Hepatic stellate cell (primary cell): Measurements from ENCODE around the gene KCTD17.
A peak's percentile ranks its signal among the peaks of the same experiment; 100 is the strongest.

Experiments
- DNase-seq: peaks from one replicate; pipeline ENCODE4 v3.0.0; 2011; ENCODE audit warnings: low spot score

Gene KCTD17

DNA sequence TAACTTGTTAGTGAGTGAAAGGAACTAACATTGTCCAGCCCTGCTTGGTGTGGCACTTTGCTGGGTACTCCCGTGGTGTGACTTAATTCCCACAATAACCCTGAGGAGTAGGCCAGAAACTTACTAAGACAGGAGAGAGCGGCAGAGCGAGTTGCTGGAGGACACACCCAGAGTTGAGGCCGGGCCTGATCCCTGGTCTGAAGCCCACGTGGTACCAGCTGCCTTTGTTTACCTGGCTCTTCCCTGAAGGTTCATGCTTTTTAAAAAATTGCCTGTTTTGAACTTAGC lies 31.4 kb upstream of the KCTD17 start:
- DNase-seq: peak; percentile 47

DNA sequence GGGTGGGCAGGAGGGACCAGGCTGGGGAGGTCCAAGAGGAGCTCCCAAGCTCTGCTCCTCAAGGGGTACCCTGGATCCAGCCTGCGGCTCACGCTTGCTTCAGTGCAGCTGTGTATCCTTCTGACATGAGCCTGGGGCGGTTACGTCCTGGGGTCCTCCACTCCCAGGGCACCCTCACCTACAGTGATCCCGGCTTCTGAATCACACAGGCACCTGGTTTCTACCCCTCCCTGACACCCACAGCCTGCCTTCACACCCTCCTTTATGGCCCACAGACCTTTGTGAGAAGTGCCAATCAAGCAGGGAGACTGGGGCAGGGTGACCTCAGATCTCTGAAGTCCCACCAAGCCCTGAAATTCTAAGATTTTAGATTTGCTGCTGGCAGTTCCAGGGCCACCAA lies 30.5 kb upstream of the KCTD17 start:
- DNase-seq: no peak

DNA sequence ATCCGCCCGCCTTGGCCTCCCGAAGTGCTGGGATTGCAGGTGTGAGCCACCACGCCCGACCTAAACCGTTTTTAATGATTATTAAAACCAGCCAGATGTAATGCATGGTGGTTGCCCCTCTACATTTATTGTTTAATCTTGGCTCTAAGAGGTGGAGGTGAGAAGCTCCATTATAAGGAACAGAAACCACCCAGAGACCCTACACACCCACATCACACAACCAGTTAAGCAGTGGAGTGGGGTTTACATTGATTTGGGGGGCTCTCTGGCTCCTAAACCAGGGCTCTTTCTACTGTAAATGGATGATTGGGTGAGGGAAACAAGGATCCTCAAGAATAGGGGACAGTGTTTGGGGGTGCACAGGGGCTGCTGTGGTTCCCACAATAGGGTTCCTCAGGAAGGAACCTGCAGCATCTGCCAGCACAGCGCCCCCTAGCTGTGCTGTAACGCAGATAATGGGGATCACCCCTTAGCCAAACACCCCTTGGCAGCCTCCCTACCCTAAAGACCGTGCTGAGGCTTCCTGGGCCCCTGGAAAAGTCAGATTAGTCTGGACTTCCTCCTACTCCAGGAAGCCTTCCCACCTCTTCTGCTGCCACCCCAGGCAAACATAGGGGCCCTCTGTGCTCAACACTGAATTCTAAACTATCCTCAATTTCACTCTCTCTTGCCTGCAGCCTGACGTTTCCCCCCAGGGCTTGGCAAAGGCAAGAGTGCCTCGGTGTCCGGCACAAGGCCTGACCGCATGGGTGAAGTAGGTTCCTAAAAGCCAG lies 29.6 kb upstream of the KCTD17 start:
- peak; percentile 49 for DNase-seq

DNA sequence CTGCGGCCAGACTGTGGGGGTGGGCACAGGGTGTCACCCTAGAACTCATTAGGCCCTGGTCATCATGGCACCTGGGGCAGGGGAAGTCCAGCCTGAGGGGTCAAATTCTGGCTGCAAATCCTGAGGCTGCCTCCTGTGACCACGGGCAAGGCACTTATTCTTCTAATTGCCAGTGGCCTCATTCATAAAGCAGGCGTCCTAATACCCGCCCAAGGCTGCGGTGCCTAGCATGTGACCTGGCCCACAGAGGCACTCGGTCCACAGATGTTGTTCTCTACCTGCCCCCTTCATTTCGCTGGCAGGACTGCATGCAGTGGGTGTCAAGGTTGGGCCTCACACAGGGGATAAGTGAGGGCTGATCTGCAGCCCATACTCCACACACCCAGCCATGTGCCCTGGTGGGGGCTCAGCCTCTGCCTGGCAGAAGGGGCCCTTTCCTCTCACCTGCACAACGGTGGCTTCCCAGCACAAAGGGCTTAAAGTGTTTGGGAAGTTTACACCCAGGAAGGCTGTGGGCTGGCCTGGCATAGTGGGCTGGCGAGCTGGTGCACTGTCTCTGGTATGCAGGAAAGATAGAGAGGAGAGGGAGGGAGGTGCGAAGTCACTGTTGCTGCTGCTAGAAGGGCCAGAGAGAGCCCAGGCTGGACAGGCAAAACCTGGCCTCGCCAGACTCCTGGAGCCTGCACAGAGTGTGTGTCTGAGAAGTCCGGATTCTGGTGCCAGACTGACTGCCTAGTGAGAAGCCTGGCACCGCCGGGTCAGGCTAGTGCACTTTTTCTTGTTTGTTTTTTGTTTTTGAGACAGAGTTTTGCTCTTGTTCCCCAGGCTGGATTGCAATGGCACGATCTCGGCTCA lies 28.8 kb upstream of the KCTD17 start:
- DNase-seq: no peak

DNA sequence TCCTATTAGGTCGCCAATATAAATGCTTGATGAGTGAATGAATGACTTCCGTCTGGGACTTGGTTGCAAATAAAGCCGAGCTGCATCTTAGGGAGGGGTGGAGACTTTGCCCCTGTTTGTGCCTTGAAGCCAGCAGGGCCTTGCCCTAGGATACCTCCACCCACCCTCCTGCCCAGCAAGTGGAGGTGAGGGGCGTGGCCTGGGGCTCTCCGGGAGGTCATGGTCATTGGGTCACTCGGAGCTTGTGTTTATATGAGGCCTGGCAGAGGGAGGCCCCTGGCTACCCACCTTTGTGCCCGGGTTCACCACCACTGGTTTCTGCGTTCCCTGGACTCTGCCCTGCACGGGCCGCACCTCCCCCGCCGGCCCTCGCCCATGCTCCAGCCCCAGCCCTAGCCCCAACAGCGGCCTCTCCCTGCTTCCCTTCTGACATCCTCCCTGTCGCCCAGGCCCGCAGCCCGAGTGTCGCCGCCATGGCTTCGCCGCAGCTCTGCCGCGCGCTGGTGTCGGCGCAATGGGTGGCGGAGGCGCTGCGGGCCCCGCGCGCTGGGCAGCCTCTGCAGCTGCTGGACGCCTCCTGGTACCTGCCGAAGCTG lies 27.7 kb upstream of the KCTD17 start:
- DNase-seq: no peak

DNA sequence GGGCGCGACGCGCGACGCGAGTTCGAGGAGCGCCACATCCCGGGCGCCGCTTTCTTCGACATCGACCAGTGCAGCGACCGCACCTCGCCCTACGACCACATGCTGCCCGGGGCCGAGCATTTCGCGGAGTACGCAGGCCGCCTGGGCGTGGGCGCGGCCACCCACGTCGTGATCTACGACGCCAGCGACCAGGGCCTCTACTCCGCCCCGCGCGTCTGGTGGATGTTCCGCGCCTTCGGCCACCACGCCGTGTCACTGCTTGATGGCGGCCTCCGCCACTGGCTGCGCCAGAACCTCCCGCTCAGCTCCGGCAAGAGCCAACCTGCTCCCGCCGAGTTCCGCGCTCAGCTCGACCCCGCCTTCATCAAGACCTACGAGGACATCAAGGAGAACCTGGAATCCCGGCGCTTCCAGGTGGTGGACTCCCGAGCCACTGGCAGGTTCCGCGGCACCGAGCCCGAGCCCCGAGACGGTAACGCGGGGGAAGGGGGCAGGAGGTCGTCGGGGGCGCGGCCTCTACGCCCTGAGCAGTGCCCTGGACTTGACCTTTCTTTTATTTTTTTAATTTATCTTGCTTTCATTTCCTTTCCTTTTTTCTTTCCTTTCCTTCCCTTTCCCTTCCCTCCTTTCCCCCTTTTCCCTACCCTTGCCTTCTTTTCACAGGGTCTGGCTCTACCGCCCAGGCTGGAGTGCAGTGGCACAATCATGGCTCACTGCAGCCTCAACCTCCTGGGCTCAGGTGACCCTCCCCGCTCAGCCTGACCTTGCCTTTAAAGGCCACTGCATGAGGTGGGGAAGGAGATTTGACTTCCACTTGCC lies 27.0 kb upstream of the KCTD17 start:
- DNase-seq: no peak

DNA sequence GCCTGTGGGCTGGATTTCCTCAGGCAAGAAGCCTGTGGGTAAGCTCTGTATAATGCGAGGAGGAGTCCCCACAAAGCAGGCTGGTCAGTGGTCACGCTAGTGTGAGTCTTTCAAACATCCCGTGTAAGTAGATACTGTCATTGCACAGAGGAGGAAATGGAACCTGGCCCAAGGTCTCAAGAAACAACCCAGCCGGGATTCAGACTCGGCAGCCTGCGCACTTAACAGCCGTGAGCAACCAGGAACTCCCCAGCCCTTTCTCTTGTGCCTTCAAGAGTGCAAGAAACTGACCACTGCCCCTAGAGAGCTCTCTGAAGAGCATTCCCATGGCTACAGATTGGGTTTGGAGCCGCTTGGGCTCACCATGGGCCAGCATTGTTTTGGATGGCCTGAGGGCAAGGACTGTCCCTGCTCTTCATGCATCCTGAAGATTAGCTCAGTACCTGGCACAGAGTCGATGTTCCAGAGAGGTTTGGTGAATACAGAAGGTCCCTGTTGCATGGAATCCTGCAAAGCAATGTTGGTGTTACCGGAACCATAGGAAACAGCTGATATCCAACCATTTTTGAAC lies 26.0 kb upstream of the KCTD17 start:
- DNase-seq: no peak

DNA sequence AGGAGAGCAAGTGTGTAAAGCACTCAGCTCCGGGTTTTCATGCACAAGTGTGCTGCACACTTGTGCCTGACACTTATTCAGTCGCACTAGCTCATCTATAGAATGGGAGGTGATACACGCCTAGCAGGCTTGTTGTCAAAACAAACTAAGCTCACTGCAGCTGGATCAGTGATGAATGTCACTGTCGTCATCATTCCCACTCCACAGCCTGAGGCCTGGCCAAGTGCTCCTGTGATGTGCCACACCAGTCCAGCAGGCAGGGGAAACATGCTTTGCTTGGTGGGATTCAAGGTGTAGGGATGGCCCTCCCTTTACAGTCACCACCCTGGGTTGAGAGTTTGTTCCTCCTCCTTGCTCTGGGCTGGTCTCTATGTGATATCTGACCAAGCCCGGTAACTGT lies 25.2 kb upstream of the KCTD17 start:
- no peak for DNase-seq

DNA sequence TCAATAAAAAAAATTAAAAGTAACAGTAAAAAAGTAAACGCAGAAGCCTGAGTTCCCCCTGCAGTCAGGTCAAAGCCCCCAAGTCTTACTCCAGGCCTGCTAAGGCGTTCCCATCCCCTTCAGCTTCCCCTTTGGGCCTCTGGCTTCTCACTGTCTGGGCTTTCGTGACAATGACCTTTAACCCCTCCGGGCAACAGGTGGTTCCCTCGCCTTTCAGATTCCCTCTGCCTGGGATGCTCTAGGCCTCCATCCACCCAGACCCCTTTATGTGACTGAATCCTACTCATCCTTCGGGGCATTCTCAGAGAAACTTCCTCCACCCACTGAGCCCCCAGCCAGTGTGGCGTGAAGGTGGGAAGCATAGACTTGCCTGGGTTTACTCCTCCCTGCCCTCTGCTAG lies 24.0 kb upstream of the KCTD17 start:
- no peak for DNase-seq

DNA sequence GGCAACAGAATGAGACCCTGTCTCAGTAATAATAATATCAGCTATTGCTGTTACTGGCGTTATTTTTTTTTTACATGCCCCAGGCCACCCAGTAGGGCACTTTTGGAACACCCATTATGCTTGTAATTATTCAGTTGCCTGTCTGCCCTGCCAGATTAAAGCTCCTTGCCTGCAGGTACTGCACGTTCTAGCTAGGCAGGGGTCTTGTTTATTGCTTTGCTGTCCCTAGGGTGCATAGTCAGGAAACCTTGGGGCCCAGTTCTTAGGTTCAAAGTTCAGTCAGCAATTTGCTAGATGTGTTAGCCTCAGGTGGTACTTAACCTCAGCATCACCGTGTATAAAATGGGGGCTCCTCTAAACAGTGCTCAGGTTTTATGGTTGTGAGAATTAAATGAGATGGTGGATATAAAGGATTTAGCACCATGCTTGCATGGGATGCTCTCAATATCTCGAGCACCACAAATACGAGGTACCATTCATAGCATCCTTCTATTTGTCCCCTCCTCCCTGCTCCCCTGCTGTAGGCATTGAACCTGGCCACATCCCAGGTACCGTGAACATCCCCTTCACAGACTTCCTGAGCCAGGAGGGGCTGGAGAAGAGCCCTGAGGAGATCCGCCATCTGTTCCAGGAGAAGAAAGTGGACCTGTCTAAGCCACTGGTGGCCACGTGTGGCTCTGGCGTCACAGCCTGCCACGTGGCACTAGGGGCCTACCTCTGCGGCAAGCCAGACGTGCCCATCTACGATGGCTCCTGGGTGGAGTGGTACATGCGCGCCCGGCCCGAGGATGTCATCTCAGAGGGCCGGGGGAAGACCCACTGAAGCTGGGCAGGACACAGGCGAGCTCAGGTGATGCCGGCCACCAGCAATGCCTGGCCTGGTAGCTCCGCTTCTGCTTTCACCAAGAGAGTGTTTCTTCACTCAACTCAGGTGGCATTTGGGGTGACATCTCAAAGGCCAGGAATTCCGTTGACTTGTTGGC lies 22.6 kb upstream of the KCTD17 start:
- DNase-seq: no peak

DNA sequence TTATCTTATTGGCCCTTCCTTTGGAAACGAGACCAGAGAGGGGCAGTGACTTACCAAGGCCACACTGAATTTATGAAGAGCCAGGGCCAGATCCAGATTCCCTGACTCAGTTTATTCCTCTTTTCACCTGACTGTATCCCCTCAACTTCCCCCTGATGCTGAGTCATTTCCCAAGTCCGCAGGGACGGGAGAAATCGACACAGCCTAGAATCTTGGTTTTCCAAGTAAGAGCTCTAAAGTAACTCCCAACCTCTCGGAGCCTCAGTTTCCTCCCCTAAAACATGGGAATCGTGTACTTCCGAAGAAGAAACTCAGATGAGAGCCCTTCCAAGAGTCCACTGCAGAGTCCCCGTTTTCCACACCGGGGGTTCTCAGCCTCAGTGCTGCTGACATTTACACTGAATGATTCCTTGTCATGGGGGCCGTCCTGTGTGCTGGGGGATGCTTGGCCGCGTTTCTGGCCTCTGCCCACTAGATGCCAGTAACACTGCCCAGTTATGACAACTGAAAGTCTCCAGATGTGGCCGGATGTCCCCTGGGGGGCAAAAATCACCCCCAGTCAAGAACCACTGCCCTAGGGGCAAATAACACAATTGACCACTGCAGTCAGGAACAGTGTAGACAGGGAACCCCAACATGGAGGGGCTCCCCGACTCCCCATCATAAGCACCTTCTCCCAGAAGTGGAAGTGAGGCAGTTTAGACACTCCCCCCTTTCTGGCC lies 20.8 kb upstream of the KCTD17 start:
- DNase-seq: no peak

DNA sequence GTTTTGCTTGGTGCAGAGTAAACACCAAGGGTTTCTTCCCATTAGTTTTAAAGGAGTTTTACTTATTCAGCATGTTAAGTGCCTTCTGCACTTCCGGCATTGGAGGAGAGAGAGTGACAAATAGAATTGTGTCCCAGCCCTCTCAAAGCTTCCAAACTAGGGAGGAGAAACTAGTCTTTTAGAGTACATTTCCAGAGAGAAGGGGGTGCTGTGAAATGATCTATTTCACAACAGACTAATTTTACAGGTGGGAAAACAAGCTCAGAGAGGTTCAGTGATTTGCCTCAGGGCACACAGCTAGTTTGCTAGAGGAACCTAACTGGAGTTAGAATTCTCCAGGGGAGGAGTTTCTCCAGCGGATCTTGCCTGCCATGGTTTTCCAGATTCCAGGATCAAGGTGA lies 19.4 kb upstream of the KCTD17 start:
- no peak for DNase-seq

DNA sequence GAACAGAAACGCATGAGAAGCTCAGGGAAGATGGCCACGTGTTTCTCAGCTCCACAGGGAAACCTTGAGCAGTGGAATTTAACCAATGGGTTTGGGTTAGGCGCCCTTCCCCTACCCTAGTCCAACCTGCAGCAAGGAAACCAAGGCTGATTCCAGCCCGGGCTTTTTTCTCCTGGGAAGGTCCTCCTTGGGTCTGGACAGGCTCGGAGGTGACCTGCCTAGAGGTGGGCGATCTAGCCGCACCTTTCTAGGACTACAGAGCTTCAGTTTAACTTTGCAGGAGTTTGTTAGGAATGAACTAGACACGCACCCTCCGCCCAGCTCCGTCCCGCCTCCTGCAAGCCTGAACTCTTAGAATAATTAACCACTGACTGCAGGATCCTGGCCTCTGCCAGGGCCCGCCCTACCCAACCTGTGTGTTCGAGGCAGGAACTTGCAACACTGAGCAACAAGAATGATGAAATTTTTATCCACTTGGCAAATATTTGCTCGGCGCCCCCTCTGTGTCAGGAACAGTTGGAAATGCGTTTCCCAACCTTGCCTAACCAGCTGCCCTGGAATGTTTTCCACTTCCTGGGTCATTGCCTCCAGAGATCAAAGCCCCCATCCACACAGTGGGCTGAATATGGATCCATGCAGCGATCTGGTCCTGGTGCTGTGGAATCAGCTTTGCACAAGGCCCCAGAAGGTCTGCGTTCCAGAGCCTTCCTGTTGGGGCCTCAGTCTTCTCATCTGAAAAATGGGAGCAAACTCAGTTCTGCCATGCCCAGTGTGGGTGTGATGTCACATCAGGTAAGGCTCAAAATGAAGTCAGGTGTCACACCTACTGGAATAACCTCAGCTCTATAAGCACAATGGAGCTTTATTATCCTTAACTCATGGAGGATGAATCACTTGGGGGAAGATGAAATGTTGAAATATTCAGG lies 18.7 kb upstream of the KCTD17 start:
- no peak for DNase-seq

DNA sequence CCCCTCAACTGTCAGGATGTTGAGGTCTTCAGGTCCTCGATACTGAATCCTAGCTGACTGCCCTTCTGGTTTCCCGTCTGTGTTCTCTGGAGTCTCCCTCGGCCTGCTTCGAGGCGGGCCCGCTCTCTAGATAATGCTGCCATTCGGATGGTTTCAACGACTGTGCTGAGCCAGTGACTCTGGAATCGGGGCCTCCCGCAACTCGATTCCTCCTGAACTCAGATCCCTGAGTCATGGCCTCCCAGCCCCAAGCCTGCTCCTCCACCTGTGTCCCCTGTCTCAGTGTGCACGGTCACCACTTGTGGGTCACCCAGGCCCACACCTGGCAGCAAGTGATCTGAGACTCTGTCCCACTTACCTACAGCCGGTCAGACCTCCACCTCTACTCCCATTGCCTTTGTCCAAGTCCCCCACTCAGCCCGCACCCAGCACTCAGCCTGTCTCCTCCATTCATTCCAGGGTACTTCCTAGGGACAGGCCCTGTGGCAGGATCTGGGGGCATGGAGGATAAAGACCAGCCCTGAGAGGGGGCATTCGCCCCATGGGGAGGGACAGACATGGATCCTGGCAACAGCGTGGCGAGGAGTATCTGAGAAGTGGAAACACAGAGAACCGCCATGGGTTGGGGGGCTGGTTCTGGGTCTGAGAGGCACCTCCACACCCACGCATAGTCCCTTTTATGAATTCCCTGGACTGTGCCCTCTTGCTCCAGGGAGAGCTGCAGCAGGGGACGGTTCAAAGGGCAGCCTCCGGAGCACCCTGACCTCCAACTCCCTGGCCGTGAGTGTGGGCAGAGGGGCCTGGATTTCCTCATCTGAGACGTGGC lies 17.7 kb upstream of the KCTD17 start:
- DNase-seq: no peak

DNA sequence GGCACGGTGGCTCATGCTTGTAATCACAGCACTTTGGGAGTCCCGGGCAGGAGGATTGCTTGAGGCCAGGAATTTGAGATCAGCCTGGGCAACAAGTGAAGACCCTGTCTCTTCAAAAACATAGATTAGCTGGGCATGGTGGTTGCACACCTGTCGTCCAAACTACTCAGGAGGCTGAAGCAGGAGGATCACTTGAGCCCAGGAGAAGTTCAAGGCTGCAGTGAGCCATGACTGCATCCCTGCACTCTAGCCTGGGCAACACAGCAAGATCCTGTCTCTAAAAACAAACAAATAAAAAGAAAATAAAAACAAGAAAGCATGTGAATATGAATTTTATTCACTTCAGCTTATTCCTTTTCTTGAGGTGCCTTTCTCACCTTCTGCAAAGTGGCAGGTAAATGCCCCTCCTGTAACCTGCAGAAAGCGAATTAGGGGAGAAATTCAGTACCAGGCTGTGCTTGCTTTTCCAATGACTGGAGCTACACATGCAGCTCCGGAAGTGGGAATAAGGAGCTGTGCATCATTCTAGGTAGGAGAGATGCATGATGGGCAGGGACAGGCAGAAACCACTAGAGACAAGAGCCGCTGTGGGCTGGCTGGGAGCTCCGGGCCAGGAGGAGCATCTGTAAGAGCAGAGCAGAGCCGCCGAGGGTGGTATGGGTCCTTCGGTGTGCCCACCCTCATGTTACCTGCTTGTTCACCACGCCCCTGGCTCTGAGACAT lies 14.7 kb upstream of the KCTD17 start:
- DNase-seq: no peak

DNA sequence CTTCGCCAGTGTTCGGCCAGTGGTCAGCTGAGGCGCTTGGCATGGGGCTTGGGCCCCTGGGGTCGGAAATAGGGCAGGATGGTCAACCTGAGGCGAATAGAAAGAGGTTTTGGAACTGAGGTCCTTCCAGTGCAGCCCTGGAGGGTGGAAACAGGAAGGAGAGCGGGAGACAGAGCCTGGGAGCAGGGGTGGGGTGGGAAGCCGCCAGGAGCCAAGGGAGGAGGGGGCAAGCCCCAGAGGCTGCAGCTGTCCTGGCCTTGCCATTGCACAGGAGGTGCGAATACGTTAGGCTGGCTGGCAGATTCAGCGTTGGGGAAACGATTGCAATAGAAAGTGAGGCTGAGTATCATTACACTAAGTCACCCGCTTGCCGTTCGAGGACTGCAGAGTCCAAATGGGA lies 13.9 kb upstream of the KCTD17 start:
- no peak for DNase-seq

DNA sequence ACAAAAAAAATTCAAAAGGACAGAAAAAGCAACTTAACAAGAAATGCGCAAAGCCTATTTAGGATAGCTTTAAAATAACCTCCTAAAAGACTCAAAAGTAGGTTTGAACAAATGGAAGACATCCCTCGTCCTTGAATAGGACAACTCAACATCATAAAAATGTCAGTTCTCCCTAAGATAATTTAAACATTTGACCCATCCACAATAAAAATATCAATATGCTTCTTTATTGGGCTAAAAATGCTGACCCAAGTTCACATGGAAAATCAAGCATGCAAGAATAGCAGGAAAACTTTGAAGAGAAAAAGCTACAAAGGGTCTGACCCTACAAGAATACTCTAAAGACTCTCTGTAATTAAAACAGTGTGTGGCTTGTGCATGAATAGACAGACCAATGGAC lies 12.1 kb upstream of the KCTD17 start:
- no peak for DNase-seq
